NCI-H2227 (cell line): ENCODE data around the gene PTPRF.
A peak's percentile ranks its signal among the peaks of the same experiment; 100 is the strongest.

Experiments
- DNase-seq: peaks from one replicate; lab custom pipeline; 2025; ENCODE audit not compliant: unreplicated experiment; lab: John Stamatoyannopoulos, UW

The PTPRF gene

DNA sequence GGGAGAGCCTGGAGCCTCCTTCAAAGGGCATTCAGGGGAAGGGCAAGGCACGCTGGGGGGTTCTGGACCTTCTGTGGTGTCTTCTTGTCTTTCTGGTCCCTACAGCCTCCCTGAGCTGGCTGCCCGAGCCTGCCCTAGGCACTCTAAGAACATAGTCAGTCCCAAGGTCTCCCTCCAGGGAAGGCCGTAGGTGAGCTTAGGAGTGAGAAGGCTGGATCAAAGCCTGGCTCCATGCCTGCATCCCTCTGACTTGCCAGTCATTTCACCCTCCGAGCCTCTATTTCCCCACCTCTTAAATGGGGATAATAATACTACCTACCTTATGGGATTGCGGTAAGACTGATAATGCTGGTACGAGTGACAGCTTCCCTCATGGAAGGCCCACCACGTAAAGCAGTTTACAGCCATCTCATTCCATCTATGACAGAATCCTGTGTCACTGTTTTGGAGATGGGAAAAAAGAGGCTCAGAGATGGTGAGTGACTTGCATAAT lies 20.8 kb downstream of the PTPRF start:
- DNase-seq: no peak

DNA sequence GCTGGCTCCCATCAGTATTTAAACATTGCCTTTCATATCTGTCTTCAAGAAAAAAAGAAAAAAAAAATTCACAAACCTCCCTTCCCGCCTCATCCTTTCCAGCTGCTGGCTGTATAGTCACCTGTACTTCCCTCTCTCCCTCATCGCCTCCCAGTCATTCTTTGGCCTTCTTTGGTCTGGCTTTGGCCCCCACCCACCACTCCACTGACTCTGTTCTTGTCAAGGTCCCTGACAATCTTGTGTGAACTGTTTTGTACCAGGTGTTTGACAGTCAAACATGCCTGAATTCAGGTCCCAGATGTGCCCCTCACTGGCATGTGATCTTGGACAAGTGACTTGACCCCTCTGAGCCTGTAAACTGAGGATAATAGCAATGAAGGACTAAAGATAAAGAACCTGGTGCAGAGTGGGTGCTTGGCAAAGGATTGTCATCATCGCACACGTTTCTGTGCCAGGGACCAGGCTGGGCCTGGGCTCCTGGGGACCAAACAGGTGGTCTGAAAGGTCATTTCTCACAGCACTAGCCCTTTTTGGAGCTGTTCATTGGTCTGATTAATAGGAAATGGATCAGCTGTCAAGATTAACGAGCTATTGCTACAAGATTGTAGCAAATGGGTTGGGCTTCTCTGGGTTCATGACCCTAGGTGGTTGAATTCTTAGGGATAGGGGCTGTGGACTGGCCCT lies 21.5 kb downstream of the PTPRF start:
- no peak for DNase-seq

DNA sequence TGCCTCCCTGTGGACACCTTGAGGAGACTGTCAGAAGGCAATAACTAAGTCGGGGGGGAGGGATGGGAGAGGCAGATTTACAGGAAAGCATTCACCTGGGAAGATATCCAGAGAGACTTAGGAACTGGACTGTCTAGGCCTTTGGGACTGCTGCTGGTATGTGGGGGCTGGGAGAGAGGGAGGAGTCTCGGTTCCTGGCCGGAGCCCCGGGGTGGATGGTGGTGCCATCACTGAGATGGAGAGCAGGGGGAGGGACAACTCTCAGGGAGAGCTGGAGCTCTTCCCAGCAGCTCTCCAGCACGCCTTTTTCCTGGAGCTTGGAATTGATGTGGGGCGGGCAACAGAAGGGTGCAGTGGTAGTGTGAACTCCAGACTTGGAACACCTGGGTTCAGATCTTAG lies 22.1 kb downstream of the PTPRF start:
- peak; percentile 41 for DNase-seq

DNA sequence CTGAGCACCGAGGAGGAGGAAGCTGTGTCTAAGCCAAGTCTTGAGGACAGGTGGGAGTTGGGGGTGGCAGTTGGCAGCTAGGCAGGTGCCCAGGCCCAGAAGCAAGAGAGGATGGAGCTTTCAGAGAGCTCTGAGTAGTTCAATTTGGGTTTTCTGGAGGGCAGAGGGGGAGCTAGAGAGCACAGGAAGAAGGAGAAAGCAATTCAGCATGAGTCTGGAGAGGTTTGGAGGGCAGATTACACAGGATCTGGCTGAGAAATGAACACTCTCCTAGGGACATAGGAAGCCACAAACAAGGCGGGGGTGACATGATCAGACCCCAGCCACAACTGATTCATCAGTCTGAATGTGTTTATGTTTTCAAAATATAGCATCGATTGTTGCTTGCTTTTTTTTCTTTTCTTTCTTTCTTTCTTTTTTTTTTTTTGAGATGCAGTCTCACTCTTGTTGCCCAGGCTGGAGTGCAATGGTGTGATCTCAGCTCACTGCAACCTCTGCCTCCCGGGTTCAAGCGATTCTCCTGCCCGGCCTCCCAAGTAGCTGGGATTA lies 23.8 kb downstream of the PTPRF start:
- peak; percentile 25 for DNase-seq

DNA sequence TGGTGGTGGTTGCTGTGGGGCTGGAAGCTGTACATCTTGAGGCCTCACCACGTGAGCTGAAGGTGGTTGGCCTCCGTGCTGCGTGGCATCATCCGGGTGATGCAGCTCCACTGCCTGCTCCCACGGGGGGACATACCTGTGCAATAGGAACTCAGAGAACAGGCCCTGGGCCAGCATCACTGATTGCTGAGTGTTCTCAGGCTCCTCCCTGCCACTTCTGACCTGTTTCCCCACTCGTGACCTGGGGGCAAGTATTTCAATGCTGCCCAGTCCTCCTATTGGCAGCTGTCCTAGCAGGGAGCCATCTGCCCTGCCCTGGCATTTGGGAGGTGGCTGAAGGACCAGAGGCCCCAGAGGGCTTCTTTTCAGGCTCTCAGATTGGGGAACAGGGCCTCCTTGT lies 26.1 kb downstream of the PTPRF start:
- DNase-seq: no peak

DNA sequence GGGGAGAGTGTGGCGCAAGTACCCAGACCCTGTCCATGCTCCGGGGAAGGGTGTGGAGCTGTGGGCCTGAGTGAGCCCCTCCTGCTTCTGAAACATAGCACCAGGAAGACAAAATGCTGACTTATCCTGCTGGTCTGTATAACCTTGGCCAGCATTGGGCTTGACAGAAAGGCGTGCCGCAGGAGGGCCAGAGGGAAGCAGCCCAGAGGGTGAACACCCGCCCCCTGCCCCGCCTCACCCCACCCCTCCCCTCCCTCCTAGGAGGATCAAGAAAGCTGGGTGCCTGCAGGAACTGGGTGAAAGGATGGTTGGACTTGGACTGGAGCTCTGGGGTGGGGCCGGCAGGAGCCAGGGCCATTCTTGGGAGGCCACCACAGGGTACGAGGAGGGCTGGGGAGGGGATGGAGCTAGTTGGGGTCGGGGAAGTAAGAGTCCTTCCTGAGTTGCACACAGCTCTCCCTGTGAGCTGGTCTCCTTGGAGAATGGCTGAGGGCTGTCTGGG lies 27.1 kb downstream of the PTPRF start:
- peak; percentile 48 for DNase-seq

DNA sequence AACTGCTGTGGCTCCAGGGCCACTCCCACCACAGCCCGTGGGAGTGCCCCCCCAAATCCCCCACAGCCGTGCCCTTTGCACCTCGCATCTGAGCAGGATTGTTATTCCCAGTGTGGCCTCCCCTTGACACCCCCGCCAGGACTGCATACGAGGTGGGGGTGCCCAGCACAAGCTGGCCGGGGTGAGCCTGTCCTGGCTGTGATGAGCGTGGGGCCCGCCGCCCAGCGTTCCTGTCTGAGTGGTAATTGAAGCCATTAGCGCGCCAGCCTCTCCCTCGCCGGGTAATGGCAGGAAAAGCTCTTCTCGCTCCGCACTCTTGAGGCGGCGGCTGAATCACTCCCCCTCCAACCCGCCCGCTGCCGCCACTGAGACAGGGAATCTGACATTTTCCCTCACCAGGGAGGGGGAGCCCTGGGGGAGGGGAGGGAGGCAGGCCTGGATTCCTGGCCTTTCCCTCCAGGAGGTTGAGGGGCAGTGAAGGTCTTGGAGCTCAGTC lies 27.7 kb downstream of the PTPRF start:
- peak; percentile 95 for DNase-seq

DNA sequence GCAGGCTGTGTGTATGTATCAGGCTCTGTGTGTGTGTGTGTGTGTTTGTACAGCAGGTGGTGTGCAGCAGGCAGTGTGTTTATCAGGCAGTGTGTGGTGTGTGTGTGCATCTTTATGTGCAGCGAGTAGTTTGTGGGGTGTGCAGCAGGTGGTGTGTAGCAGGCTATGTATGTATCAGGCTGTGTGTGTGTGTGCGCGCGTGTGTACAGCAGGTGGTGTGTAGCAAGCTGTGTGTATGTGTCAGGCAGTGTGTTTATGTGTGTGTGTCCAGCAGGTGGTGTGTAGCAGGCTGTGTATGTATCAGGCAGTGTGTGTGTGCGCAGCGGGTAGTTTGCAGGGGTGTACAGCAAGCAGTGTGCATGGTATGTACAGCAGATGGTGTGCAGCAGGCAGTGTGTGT lies 29.0 kb downstream of the PTPRF start:
- no peak for DNase-seq

DNA sequence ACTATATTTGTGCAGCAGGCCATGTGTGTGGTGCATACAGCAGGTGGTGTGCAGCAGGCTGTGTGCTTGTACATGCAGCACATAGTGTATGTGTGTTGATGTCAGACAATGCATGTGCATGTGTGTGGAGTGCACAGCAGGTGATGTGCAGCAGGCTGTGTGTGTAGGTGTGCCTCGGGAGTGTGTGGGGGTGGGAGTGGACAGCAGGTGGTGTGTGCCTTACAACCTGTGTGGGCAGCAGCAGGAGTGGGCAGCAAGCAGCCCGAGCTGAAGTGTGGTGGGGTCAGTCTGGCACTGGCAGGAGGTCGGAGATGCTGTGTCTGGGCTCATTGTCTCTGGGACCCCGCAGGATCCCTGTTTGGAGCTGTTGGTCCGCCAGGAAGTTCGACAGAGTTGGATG lies 29.6 kb downstream of the PTPRF start:
- no peak for DNase-seq

DNA sequence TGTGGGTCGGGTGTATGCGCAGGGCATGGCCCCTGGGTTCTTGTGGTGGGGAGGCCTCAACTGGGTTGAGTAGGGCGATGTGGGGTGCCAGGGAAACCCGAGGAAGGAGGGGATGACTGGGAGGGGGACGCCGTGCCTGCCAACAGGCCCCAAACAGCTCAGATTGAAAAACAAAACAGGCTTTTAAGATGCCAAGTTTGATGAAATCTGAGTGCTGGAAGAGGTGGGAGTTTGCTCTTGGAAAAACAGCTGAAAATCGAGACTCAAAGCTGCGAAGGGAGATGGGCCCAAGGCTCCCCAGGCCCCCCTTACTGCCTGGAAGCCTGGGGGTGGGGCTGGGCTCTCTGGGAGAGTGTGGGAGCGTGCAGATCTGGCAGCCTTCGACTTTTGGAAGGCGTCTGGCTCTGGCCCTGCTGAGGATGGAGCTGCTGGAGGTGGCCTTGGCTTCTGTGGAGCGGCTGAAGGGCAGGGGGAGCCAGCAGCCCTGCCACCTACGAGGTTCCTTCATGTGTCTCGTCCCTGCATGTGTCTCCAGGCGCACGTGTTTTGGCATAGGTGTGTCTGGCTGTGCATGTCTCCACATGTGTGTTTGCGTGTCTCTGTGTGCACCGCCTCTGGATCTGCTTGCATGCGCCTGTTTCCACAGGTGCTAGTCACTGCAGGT lies 33.3 kb downstream of the PTPRF start:
- DNase-seq: peak; percentile 29

DNA sequence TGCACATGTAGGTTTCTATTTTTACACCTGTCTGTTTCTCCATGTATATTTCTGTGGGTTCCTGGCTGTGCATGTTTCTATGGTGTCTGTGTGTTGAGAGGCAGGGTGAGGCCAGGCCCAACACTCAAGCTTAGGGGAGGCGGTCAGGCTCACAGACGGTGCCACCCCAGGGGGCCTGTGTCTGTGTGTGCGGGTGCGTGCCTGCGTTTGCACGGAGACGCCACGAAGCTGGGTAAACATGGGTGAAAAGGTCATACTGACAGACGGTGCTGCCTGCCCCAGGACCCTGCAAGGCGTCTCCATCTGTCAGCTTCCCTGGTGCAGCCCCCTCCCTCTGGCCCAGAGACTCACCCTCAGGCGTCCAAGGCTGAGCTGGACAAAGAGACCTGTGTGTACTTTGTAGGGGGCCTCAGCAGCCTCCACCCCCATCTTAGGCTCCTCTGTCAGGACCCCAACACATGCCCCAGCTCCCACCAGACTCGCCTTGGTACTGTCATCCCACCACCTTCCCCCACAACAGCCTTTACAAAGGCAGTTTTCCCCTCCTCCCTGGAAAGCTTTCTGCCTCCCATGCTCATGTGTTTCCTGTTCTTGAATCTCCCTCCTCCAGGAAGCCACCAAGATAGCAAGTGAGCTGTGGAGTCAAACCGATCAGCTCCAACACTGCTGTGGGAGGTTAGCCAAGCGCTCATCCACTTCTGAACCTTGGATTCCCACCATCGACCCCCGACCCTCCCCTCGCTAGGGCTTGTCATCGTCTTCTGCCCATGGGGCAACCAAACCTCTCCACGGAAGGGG lies 34.1 kb downstream of the PTPRF start:
- peak; percentile 29 for DNase-seq

DNA sequence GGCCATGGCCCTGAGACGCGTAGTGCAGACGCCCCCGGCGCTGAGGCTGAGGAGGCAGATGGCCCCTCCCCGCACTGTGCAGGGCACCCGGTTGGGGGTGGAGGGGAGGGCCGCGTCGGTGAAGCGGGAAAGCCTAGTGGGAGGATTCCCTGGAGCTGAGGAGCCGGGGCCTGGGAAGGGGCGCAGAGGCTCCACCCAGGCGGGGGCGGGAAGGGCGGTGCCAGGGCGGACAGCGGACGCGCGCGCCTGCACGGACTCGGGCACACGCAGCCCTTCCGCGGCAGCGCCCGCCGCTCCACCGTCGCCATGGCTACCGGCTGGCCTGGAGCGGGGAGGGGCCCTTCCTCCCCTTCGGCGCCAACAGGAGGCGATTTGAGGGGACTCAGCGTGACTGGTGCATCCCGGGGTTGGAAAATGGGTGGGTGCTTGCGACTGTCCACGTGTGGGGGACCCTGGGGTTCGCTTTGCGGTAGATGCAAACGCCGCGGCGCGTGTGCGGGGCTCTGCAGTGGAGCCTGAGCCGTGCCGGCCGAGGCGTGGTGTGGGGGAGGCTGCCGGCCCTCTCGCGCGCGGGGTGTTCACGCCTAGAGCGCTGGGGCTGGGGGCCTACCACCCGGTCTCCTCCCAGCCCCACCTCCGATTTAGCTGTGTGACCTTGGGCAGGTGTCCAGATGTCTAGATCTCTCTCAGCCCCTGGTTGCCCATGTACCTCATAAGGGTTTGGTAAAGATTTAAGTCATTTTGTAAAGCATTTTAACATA lies 35.1 kb downstream of the PTPRF start:
- peak; percentile 93 for DNase-seq

DNA sequence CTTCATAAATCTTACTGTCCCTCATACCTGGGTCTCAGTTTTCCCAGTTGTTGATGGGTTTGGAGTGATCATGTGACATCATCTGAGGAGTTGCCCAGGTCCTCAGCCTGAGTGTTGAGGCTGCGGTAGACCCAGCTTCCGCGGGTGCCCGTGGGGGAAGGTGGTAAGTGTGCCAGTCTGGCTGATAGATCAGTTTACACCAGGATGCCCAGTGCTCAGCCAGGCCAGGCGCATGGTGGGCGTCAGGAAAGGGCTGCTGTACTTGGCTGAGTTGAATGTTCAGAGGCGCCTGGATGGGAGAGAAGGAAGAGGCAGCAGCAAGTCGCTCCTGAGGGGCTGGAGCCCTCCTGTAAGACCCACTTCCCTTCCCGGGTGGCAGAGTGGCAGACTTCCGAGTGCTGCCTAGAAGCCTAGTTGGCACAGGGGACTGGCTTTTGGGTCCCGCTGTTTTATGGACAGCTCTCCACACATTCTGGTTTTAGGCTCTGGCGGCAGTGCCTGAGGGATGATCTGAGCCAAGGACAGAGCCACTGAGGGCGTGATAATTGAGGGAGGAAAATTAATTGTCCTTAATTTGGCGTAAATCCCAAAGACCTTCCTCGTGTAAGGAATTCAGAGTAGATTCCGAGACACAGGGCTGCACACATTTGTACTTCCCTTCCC lies 35.8 kb downstream of the PTPRF start:
- no peak for DNase-seq

DNA sequence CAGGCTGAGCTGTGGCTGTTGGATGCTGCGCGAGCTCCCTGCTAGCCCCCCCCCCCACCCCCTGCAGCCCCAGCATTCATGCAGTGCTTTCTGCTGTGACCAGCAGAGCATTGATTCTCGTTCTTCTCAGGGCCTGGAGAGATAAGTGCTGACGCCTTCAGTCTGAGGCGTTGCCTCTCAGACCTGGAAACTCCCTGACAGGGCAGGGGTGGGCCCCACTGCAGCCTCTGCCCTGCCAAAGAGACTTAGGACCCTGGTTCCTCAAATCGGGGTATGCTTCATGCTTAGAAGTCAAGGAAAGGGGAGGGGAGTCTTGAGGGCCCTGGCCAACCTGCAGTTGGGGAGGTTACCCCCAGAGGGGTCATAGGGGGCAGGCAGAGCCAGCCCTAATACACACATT lies 38.5 kb downstream of the PTPRF start:
- no peak for DNase-seq

DNA sequence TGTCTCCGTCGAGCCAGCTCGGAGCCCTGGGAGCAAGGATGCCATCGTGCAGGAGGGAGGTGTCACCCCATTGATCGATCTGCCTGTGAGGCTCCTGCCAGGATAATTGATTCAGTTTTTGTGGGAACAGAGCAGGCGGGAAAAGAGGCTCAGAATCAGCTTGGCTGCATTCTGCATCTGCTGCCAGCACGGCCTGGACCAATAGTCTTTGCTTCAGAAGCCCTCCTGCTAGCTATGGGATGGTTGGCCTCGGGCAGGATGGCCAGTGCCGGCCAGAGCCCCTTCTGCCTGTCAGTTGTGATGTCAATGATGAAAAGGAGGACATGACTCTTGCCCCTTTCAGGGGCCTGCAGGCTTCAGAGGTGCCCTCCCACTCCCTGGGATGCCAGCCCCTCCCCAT lies 39.6 kb downstream of the PTPRF start:
- DNase-seq: no peak

DNA sequence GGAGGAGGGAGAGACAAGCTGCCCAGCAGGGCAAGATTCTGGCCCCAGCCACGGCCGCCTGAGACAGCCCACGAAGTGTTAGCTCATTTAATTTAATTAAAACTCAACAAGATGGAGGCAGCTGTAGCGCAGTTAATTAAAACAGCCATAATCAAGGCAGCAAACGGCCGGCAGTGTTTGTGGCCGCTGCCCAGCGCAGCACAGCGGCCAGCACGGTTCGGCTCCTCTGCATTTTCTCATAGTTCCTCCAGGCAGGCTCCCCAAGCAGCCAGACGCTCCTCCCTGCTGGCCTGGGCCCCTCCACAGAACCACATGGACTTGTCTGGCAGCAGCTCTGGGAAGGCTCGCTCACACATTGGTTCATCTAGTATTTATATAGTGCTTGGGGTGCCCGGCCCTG lies 40.0 kb downstream of the PTPRF start:
- DNase-seq: no peak

DNA sequence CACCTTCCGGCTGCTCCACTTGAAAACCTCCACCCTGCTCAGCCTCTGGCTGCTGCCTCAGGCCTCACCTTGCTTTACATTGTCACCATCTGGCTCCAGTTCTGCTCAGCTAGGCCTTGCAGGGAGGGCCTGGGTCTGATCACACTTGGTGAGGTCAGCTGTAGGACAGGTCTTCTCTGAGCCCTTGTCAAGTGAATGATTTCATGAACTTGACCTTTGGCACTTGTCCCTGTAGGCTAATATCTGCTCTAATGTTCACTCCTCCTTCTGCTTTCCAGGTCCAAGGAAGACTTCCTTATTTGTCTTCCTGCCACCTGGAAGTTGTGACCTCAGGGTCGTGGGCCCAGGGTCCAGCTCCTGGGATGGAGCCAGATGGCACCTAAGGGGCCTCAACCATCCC lies 41.4 kb downstream of the PTPRF start:
- no peak for DNase-seq

DNA sequence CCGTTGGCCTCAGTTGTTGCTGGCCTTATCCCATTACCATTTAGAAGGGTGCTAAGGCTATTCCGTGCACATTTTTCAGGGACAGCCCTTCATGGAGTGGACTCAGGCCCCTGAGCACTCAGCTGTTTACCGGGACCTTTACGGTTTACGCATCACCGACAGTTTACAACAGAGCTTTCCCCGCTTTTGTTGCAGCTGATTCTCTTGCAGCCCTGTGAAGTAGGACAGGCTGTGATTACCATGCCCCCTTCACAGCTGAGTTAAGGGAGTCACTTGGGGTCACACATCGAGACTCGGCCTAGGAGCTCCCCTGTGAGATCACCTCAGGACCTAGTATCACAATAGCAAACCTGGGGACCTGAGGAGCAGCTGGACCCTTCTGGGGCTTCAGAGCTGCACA lies 41.9 kb downstream of the PTPRF start:
- no peak for DNase-seq

DNA sequence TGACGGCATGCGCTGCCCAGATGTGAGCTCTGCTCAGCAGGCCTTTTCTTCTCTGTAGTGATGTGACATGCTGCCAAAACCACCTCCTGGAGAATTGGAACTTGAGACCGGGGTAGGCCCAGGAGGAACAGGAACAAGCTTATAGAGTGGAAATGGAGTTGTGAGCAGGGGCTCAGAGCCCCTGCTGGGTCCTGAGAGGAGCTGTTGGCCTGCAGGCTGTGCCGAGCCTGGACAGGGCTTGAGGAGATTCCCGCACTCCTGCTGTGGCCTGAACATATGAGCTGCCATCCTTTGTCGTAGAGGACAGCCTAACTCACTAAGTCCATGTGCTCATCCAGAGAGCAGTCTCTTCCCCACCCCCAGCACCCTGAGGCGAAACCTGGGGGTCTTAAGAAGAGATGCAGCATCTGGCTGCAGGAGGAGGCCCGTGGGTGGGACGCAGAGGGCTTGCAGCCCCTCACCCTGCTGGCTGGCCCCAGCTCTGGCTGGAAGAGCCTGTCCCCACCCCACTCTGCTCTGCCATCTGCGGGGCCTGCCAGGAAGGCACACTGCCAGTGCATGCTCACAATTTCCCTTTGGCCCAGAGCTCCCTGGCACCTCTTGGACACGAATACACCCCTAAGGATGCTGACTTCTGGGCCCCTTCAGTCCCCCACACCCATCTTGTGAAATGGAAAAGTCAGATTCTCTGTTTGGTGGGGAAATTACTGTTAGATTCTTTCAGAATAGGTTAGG lies 42.5 kb downstream of the PTPRF start:
- DNase-seq: no peak
